K562 (cell line): Measurements from ENCODE around the gene PRRT1. TPM values are rescaled to one million over a fixed set of nuclear protein-coding genes. Genes with fewer than 3 reads are reported as not detected.

Experiments
- CBX5 ChIP-seq: IDR thresholded peaks from 2 replicates; pipeline ENCODE4 v1.6.1; 2014; ENCODE audit warnings: low read depth, borderline replicate concordance
- CREM ChIP-seq: IDR thresholded peaks from 2 replicates; pipeline ENCODE4 v1.6.1; 2014; ENCODE audit warnings: antibody characterized with exemption, low read depth
- FIP1L1 ChIP-seq: fragments of 200-400 bp; formaldehyde crosslinking; IDR thresholded peaks from 2 replicates; pipeline ENCODE4 v1.6.1; 2018; ENCODE audit warnings: mild to moderate bottlenecking, low read depth, low read length; ENCODE audit not compliant: poor library complexity, severe bottlenecking
- GABPA ChIP-seq: fragments of 200-800 bp; sonication (Bioruptor generic); conservative IDR thresholded peaks from 2 replicates; pipeline ENCODE4 v1.6.1; 2016; ENCODE audit warnings: low read depth, missing genetic modification characterization, missing compliant biosample characterization
- GABPB1 ChIP-seq: sonication (generic); formaldehyde crosslinking; IDR thresholded peaks from 2 replicates; pipeline ENCODE4 v1.8.0; 2022; ENCODE audit warnings: mild to moderate bottlenecking, missing genetic modification reagents
- HES1 ChIP-seq: fragments of 450-650 bp; IDR thresholded peaks from 2 replicates; pipeline ENCODE4 v1.6.1; 2016; ENCODE audit warnings: low read depth, mild to moderate bottlenecking, moderate library complexity
- MLX ChIP-seq, 2 experiments: fragments of 450-650 bp in 1 of 2; sonication (generic) in 1 of 2; formaldehyde crosslinking; conservative IDR thresholded peaks; 2 replicates each; pipeline versions ENCODE4 v1.4.0 to v1.8.1; 2020 to 2022; ENCODE audit warnings: mild to moderate bottlenecking in 1 of 2, missing genetic modification reagents in 1 of 2
- NFYB ChIP-seq: IDR thresholded peaks from 2 replicates; pipeline ENCODE4 v1.6.1; 2011; ENCODE audit warnings: mild to moderate bottlenecking, moderate library complexity; ENCODE audit not compliant: insufficient read length; ENCODE audit errors: extremely low read depth
- POLR2AphosphoS2 ChIP-seq: IDR thresholded peaks from 2 replicates; pipeline ENCODE4 v1.6.1; 2012; ENCODE audit warnings: low read length, improper control_type of control experiment
- POLR2G ChIP-seq: fragments of 200-400 bp; formaldehyde crosslinking; IDR thresholded peaks from 2 replicates; pipeline ENCODE4 v1.6.1; 2017; ENCODE audit warnings: low read depth, mild to moderate bottlenecking, antibody characterized with exemption, low read length, moderate library complexity
- RBFOX2 ChIP-seq: fragments of 200-400 bp; formaldehyde crosslinking; IDR thresholded peaks from 2 replicates; pipeline ENCODE4 v1.6.1; 2017; ENCODE audit warnings: low read depth, mild to moderate bottlenecking, low read length, moderate library complexity
- TEAD4 ChIP-seq, 2 experiments: sonication (generic) in 1 of 2; formaldehyde crosslinking in 1 of 2; IDR thresholded peaks; 2 replicates each; pipeline versions ENCODE4 v1.6.1 to v1.8.0; 2012 to 2022; ENCODE audit warnings: borderline replicate concordance in 1 of 2, inconsistent platforms in 1 of 2, low read length in 1 of 2, mild to moderate bottlenecking in 1 of 2, missing genetic modification reagents in 1 of 2
- TSHZ1 ChIP-seq: fragments of 250-450 bp; sonication (Bioruptor Pico); IDR thresholded peaks from 2 replicates; pipeline ENCODE4 v1.4.0; 2020; ENCODE audit warnings: mild to moderate bottlenecking, moderate library complexity
- ZC3H8 ChIP-seq: fragments of 450-650 bp; IDR thresholded peaks from 2 replicates; pipeline ENCODE4 v1.6.1; 2017
- ZNF146 ChIP-seq: IDR thresholded peaks from one replicate; pipeline ENCODE4 v1.6.1; 2018; ENCODE audit warnings: missing compliant biosample characterization; ENCODE audit not compliant: unreplicated experiment
- polyA plus RNA-seq, 8 experiments: library from polyadenylated mRNA; depleted of rRNA in 4 of 8; stranded (reverse) in 5 of 8; unstranded in 3 of 8; fragments of >200 nt; fragmentation: Nextera tagmentation in 2 of 8; fragmentation: Illumina TruSeq in 1 of 8; extraction: Ambion mirVana in 2 of 8; extraction: Trizol in 1 of 8; gene quantifications; 2 replicates each; pipeline versions ENCODE4 v1.2.1 to v1.2.3, GENCODE V29; 2011 to 2014; ENCODE audit warnings: inconsistent platforms in 1 of 8, missing spikeins in 1 of 8
- total RNA-seq, 7 experiments: library from RNA; depleted of rRNA in 6 of 7; stranded (reverse); fragments of >200 nt in 6 of 7; fragmentation: Illumina TruSeq in 2 of 7; extraction: Trizol in 2 of 7; gene quantifications; 2 replicates each; pipeline versions ENCODE4 v1.2.1 to v1.2.3, GENCODE V29; 2011 to 2021; ENCODE audit warnings: low replicate concordance in 1 of 7
- TF ChIP-seq, protein P1 (sequence below): sonication (generic); IDR thresholded peaks from 2 replicates; pipeline ENCODE4 v1.6.1; 2016
- TF ChIP-seq, protein P2 (sequence below): fragments of 450-650 bp; formaldehyde crosslinking; IDR thresholded peaks from 2 replicates; pipeline ENCODE4 v1.4.0; 2020; ENCODE audit warnings: mild to moderate bottlenecking, moderate library complexity

PRRT1 gene
- total and polyA plus RNA-seq, 9 of the 15 experiments (the other 6 are each of a cell fraction or from before 2014, with no cell fraction given): 0.14 to 3.5 (median 0.41) TPM

- TF ChIP-seq RBFOX2 (peak; percentile 68), POLR2G (peak; percentile 63; the same call in 1 of the 2 replicates), CBX5 (no peak), CREM (peak; percentile 93), HES1 (no peak; the same call in 1 of the 2 replicates), FIP1L1 (no peak), TEAD4 (IDR thresholded peaks at IDR 0.05; ENCODE audit: low read length) (peak; percentile 6; the same call in 1 of the 2 replicates), TEAD4 (CRISPR knock-in tag; IDR thresholded peaks at IDR 0.05; ENCODE audit: borderline replicate concordance) (no peak), GABPA (tag) (no peak; the same call in none of the 2 replicates), MLX (CRISPR knock-in tag; conservative IDR thresholded peaks at IDR 0.05) (no peak), POLR2AphosphoS2 (no peak), ZC3H8 (no peak), GABPB1 (CRISPR knock-in tag) (peak; percentile 63; the same call in 1 of the 2 replicates), NFYB (peak; percentile 99), ZNF146 (CRISPR knock-in tag) (no peak), TSHZ1 (CRISPR knock-in tag) (no peak)
- TF ChIP-seq, protein P1, sequence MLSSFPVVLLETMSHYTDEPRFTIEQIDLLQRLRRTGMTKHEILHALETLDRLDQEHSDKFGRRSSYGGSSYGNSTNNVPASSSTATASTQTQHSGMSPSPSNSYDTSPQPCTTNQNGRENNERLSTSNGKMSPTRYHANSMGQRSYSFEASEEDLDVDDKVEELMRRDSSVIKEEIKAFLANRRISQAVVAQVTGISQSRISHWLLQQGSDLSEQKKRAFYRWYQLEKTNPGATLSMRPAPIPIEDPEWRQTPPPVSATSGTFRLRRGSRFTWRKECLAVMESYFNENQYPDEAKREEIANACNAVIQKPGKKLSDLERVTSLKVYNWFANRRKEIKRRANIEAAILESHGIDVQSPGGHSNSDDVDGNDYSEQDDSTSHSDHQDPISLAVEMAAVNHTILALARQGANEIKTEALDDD: peak; percentile 17; the same call in 1 of the 2 replicates
- TF ChIP-seq, protein P2, sequence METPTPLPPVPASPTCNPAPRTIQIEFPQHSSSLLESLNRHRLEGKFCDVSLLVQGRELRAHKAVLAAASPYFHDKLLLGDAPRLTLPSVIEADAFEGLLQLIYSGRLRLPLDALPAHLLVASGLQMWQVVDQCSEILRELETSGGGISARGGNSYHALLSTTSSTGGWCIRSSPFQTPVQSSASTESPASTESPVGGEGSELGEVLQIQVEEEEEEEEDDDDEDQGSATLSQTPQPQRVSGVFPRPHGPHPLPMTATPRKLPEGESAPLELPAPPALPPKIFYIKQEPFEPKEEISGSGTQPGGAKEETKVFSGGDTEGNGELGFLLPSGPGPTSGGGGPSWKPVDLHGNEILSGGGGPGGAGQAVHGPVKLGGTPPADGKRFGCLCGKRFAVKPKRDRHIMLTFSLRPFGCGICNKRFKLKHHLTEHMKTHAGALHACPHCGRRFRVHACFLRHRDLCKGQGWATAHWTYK (CRISPR knock-in tag): no peak
Measured at GRCh38 chr6:32177788-32178546, 26.2 kb upstream of the PRRT1 start, which contains the start of gene RNF5 (continued).
